NCI-H446 treated with DMSO at 0.1 percent for 48 hours (cell line): ENCODE data around the gene IRF2BP2.

ENCODE experiments used
- DNase-seq: peaks from one replicate; lab custom pipeline; 2025; lab: John Stamatoyannopoulos, UW

IRF2BP2 gene

GRCh38 chr1:234583755-234584419 is 26.1 kb downstream of the IRF2BP2 start:
- DNase-seq, result no peak

- no peak for DNase-seq
Observed at GRCh38 chr1:234582681-234583301, 27.2 kb downstream of the IRF2BP2 start.

- DNase-seq, result no peak
Observed at GRCh38 chr1:234582186-234582585, 27.8 kb downstream of the IRF2BP2 start.

- no peak for DNase-seq
Observed at GRCh38 chr1:234581063-234581714, 28.8 kb downstream of the IRF2BP2 start.

- DNase-seq, result no peak
Observed at GRCh38 chr1:234579967-234580366, 30.0 kb downstream of the IRF2BP2 start.

GRCh38 chr1:234578735-234579134 is 31.2 kb downstream of the IRF2BP2 start:
- no peak for DNase-seq

GRCh38 chr1:234578087-234578486 is 31.9 kb downstream of the IRF2BP2 start:
- DNase-seq, result no peak

GRCh38 chr1:234573711-234574299 is 36.2 kb downstream of the IRF2BP2 start:
- DNase-seq, result no peak

- no peak for DNase-seq
Observed at GRCh38 chr1:234572966-234573365, 37.0 kb downstream of the IRF2BP2 start.

- no peak for DNase-seq
Observed at GRCh38 chr1:234571702-234572101, 38.3 kb downstream of the IRF2BP2 start.

- no peak for DNase-seq
Observed at GRCh38 chr1:234570329-234571120, 39.5 kb downstream of the IRF2BP2 start.

- no peak for DNase-seq
Observed at GRCh38 chr1:234568345-234568744, 41.6 kb downstream of the IRF2BP2 start.

GRCh38 chr1:234565132-234565531 is 44.8 kb downstream of the IRF2BP2 start:
- no peak for DNase-seq

- no peak for DNase-seq
Observed at GRCh38 chr1:234564035-234565029, 45.6 kb downstream of the IRF2BP2 start.

GRCh38 chr1:234562334-234562733 is 47.6 kb downstream of the IRF2BP2 start:
- DNase-seq, result no peak

GRCh38 chr1:234561319-234561718 is 48.7 kb downstream of the IRF2BP2 start:
- no peak for DNase-seq

GRCh38 chr1:234559902-234560676 is 49.9 kb downstream of the IRF2BP2 start:
- no peak for DNase-seq

GRCh38 chr1:234559152-234559901 is 50.7 kb downstream of the IRF2BP2 start:
- no peak for DNase-seq

- no peak for DNase-seq
Observed at GRCh38 chr1:234558330-234558836, 51.6 kb downstream of the IRF2BP2 start.
